ENCODE data around the gene TTLL7.
A peak's percentile ranks its signal among the peaks of the same experiment; 100 is the strongest.

The TTLL7 gene

GRCh38 chr1:83872515-83872914 lies 126.4 kb downstream of the TTLL7 start:
- no peak for DNase-seq (ENCODE audit: low spot score)

- no peak for DNase-seq (ENCODE audit: low spot score)
Observed at GRCh38 chr1:83864991-83865390, 133.9 kb downstream of the TTLL7 start.

DNA sequence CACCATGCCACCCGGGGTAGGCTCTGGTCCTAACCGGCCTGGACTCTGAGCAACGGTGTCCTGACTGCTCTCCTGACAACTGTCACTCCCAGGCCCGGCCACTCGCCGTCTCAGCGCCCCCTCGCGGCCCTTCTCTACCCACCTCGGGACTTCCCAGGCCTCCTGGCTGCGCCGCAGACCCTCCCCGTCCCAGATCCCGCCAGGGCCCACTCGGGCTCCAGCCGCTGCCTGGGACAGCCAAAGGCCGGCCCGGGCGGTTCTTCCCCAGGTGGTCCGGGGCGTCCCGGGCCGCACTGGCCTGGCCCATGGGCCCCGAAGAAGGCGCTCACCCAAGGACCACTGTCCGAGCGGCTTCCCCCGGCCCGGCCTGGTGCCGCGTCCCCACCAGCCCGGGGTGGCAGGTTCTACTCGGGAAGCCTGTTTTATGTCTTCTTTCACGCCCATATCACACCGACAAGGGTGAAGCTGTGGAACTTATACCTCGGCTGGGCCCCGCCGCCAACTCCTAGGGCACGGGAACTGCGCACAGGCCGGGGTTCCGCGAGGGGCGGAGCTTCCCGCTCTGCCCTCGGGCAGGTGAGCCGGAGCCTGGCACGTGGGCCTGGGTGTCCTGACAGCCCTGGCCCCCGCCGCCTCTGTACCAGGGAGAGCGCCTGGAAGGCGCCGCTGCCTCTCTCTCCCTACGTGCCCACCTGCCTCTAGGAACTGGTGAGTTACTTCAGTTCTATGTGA lies 138.3 kb downstream of the TTLL7 start:
- DNase-seq (ENCODE audit: low spot score): peak; percentile 83

- DNase-seq (ENCODE audit: low spot score): no peak
Observed at GRCh38 chr1:83857716-83858115, 141.2 kb downstream of the TTLL7 start.

- DNase-seq (ENCODE audit: low spot score): peak; percentile 31
Observed at GRCh38 chr1:83857103-83857502, 141.8 kb downstream of the TTLL7 start.

DNA sequence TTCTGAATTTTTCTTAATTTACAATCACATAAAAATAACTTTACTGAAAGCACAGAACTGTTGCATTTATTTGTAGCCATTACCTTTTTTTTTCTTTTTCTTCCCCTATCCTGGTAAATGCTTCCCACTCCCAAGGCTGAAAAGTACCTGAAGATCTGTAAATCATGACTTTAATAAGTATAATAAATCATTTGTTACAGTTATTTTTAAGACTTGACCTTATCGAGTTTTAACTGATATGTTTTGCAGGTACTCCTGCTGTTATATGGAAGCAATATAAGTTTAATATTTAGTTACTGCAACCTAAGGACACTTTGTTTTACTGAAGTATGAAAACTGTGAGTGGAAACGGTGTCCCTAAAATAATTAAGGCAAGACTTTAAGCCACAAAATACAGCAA lies 142.6 kb downstream of the TTLL7 start:
- DNase-seq (ENCODE audit: low spot score): no peak

DNA sequence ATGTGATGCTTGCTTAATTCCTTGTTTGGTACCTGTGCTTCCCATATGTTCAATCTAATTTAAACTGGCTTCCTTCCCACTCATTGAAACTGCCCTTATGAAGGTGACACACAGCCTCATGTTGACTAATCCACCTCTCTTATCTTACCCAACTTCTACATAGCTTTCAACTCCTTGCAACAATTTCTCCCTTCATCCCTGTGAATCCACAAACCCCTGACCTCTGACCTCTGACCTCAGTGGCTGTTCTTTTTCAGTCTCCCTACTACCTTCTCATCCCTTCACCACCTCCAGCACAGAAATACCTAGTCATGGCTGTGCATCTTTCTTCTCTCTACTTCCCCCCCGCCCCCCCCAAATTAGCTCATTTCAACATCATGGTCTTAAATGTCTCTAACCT lies 144.5 kb downstream of the TTLL7 start:
- DNase-seq (ENCODE audit: low spot score): no peak

- no peak for DNase-seq (ENCODE audit: low spot score)
Observed at GRCh38 chr1:83850834-83851233, 148.1 kb downstream of the TTLL7 start.

GRCh38 chr1:83849191-83850061 lies 149.5 kb downstream of the TTLL7 start:
- no peak for DNase-seq (ENCODE audit: low spot score)

DNA sequence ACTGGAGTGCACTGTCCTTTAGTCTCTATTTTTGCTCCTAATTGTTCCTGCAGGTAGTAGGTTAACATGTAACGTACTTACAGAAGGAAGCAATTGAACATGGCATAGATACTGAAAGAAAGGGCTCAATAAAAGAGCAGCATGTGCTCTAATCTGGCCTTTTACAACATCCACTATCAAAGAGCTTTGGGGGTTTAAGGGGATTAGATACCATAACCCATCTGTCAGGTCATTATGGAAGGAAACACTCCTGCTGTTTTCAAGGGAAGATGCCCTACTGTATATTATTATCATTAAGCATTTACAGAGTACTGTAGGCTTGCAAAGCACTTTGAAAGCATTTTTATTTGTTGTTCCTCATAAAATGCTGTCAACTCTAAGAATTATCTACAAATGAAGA lies 152.8 kb downstream of the TTLL7 start:
- DNase-seq (ENCODE audit: low spot score): no peak

DNA sequence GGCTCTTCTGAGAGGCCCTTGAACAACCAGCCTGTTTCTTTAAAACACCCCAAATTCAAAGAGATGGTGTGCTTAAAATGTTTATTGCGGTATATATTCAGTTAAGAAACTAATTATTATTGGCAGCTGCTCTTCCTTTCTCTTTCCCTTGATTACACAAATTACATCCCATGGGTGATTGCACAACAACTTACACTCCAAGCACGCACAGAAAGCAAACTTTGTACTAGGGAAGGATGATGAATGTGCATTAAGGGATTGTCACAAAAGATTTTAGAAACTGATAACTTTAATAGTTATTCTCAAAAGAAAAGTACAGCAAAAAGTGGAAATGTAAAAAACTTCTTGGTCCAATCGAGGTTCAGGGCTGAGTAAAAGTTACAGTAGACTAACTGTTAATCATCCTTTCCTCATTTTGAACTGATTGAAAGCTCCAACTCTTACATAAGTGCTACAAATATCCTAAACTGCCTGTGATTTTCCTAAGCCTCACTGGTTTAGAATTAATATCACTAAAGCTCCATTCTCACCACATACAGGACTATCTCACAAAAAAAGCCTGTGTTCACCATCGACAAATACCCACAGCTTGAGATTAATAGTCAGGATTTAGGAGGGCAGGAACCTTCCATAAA lies 153.4 kb downstream of the TTLL7 start:
- no peak for DNase-seq (ENCODE audit: low spot score)

- no peak for DNase-seq (ENCODE audit: low spot score)
Observed at GRCh38 chr1:83844546-83844945, 154.4 kb downstream of the TTLL7 start.

GRCh38 chr1:83839566-83840173 lies 159.3 kb downstream of the TTLL7 start:
- DNase-seq (ENCODE audit: low spot score): no peak

DNA sequence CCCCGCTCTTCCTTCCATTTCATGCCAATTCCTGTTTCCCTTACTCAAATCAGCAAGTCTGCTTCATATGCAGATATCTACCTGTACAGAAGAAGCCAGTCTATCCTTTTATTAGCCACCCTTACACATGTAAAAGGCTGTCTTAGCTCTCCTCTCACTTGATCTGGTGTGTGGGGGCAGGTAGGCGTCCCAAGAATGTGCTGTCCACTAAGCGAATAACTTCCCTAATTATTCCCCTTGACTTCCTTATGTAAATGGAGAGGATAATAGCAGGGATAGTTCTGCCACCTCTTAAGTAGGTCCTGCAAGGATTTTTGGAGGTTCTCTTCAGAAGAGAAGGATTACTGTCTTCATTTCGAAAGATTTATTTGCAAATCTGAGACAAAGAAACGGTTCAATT lies 160.4 kb downstream of the TTLL7 start:
- no peak for DNase-seq (ENCODE audit: low spot score)

DNA sequence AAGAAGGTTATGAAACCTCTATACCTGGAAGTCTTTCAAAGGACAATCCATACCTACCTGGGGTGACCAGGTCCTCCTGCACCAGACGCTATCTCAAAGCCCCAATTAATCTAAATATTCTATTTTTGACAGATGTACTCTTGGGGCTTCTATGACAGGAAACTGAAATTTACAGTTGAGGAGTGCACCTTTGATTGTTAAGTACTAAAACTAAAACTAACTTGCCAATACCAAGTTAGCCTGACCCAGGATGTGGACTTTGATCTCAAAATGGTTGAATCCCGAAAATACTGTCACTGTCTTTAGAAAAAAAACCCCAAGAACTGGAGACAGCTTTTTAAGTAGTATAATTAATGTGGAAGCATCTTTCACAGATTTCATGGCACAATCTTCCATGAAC lies 162.4 kb downstream of the TTLL7 start:
- no peak for DNase-seq (ENCODE audit: low spot score)

GRCh38 chr1:83834621-83835264 lies 164.2 kb downstream of the TTLL7 start:
- no peak for DNase-seq (ENCODE audit: low spot score)

DNA sequence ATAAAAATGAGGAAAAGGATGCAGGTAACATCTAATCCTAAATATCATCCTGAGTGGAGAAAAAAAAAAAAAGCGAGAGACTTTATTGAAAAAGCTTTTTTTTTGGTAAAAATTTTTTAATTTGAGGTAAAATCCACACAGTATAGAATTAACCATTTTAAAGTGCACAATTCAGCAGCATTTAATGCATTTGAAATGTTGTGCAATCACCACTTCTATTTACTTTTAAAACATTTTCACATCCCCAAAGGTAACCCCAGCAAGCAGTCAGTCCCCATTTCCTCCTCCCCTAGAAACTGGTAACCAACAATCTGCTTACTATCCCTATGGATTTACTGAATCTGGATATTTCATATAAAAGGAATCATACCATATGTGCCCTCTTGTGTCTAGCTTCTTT lies 166.7 kb downstream of the TTLL7 start:
- no peak for DNase-seq (ENCODE audit: low spot score)

- no peak for DNase-seq (ENCODE audit: low spot score)
Observed at GRCh38 chr1:83829106-83829505, 169.8 kb downstream of the TTLL7 start.

- DNase-seq (ENCODE audit: low spot score): no peak
Observed at GRCh38 chr1:83828456-83828855, 170.5 kb downstream of the TTLL7 start.

DNA sequence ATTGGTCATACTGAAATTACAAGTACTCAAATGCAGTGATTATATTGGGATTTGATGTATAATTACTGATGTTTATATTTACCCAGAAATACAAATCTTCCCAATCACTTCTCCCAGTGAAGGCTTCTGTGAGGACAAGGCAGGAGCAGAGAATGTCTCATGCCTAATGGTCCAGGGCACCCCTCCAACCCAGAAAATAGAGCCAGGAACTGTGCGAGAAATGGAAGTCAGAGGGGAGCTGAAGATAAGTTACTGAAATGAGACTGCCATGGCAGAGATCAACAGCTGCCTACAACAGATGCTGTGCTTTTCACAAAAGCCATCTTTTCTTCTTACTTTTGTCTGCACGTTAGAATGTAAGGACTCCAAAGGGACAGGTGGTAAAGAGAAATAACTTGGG lies 171.2 kb downstream of the TTLL7 start:
- DNase-seq (ENCODE audit: low spot score): no peak

DNA sequence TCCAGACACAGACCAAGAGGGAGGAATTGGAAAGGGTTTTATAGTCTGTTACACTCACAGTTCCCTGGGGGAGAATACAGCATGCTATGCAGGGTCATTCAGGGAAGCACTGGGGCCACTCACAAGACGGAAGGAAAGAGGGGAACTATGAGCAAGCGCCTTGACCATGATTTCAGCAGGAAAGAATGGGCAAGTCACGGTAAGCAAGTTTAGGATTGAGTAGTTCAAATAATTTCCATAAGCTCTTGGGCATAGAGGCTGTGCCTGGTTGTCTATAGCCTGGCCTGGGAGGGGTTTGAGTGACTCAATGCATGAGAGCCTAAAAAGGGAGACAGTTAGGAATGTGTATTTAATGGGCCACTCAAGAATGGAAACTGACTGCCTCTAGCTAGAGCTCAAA lies 176.7 kb downstream of the TTLL7 start:
- no peak for DNase-seq (ENCODE audit: low spot score)

DNA sequence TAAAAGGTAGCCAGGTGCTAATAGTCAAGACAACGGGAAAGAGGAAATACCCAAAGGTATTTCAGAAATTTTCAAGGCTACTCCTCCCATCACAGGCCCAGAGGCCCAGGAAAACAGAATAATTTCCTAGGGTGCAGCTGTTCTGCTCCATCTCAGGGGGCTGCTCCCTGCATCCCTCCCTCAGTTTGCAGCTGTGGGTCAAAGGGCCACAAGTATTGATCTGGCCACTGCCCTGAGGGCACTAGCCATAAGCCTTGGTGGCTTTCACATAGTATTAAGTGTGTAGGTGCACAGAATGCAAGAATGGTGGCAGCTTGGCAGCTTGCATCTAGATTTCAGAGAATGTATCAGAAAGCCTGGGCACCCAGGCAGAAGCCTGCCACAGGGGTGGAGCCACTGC lies 179.5 kb downstream of the TTLL7 start:
- DNase-seq (ENCODE audit: low spot score): no peak

All from Ammon's horn (tissue), 1 donor.